HUES6 (cell line): ENCODE measurements around the gene PBX3.
A peak's percentile ranks its signal among the peaks of the same experiment; 100 is the strongest.

Experiments
- H3K27ac ChIP-seq: 2 replicates; pipeline ENCODE4 v1.7.0; 2013; ENCODE audit warnings: low read depth, mild to moderate bottlenecking, low read length, inconsistent platforms
- H3K27me3 ChIP-seq: 2 replicates; pipeline ENCODE4 v1.6.1; 2013; ENCODE audit warnings: low read length; ENCODE audit not compliant: control insufficient read depth, insufficient read depth
- H3K36me3 ChIP-seq: 2 replicates; pipeline ENCODE4 v1.6.1; 2013; ENCODE audit warnings: low read length; ENCODE audit not compliant: control insufficient read depth, insufficient read depth
- H3K4me1 ChIP-seq: 2 replicates; pipeline ENCODE4 v1.6.1; 2013; ENCODE audit warnings: low read length; ENCODE audit not compliant: control insufficient read depth, insufficient read depth
- H3K4me3 ChIP-seq: 2 replicates; pipeline ENCODE4 v1.5.1; 2013; ENCODE audit warnings: low read depth, low read length
- H3K9ac ChIP-seq: one replicate; pipeline ENCODE4 v1.6.1; 2013; ENCODE audit warnings: mild to moderate bottlenecking, low read length
- H3K9me3 ChIP-seq: 2 replicates; pipeline ENCODE4 v1.6.1; 2013; ENCODE audit warnings: low read depth, low read length; ENCODE audit not compliant: control insufficient read depth, insufficient read depth

Gene PBX3

GRCh38 chr9:125948887-125949596 is 201.9 kb downstream of the PBX3 start:
- Histone ChIP-seq H3K27ac (no peak overlapping the region), H3K9me3 (peaks cover 7% of the 10 kb centered on the region), H3K9ac (no peak overlapping the region), H3K4me1 (peaks cover 22% of the 10 kb centered on the region), H3K36me3 (peaks cover 12% of the 10 kb centered on the region), H3K27me3 (no peaks in the 10 kb centered on the region), H3K4me3 (no peak overlapping the region)

- H3K27ac ChIP-seq, result peak overlapping the region; percentile 79
- H3K9ac ChIP-seq, result no peak overlapping the region
- peaks cover 12% of the 10 kb centered on the region for H3K36me3 ChIP-seq
- H3K9me3 ChIP-seq, result peaks cover 7% of the 10 kb centered on the region
- H3K27me3 ChIP-seq, result no peaks in the 10 kb centered on the region
- H3K4me1 ChIP-seq, result peaks cover 22% of the 10 kb centered on the region
- no peak overlapping the region for H3K4me3 ChIP-seq
Measured at GRCh38 chr9:125949703-125950460, 202.7 kb downstream of the PBX3 start.

GRCh38 chr9:125950880-125951471 is 203.8 kb downstream of the PBX3 start:
- Histone ChIP-seq H3K4me1 (peaks cover 26% of the 10 kb centered on the region), H3K4me3 (0 out of 2 replicates have a peak overlapping the region, but pooled peaks have one; percentile 12), H3K9ac (peak overlapping the region; percentile 61), H3K9me3 (peaks cover 4% of the 10 kb centered on the region), H3K27me3 (no peaks in the 10 kb centered on the region), H3K27ac (peak overlapping the region; percentile 79), H3K36me3 (peaks cover 4% of the 10 kb centered on the region)

GRCh38 chr9:125953314-125954019 is 206.3 kb downstream of the PBX3 start:
- Histone ChIP-seq H3K27me3 (no peaks in the 10 kb centered on the region), H3K27ac (no peak overlapping the region), H3K9ac (no peak overlapping the region), H3K9me3 (no peaks in the 10 kb centered on the region), H3K4me3 (no peak overlapping the region), H3K36me3 (no peaks in the 10 kb centered on the region), H3K4me1 (peaks cover 36% of the 10 kb centered on the region)

GRCh38 chr9:125956102-125956501 is 208.9 kb downstream of the PBX3 start:
- peaks cover 8% of the 10 kb centered on the region; the same call in 1 of the 2 replicates for H3K36me3 ChIP-seq
- H3K27ac ChIP-seq, result no peak overlapping the region
- no peaks in the 10 kb centered on the region for H3K9me3 ChIP-seq
- H3K4me3 ChIP-seq, result no peak overlapping the region
- H3K4me1 ChIP-seq, result peaks cover 24% of the 10 kb centered on the region
- H3K27me3 ChIP-seq, result no peaks in the 10 kb centered on the region
- no peak overlapping the region for H3K9ac ChIP-seq

GRCh38 chr9:125959315-125959714 is 212.1 kb downstream of the PBX3 start:
- Histone ChIP-seq H3K4me1 (peaks cover 14% of the 10 kb centered on the region; the same call in 1 of the 2 replicates), H3K27me3 (no peaks in the 10 kb centered on the region), H3K27ac (no peak overlapping the region), H3K9ac (no peak overlapping the region), H3K4me3 (no peak overlapping the region), H3K36me3 (peaks cover 29% of the 10 kb centered on the region), H3K9me3 (no peaks in the 10 kb centered on the region)

- Histone ChIP-seq H3K27ac (no peak overlapping the region), H3K36me3 (peaks cover 35% of the 10 kb centered on the region), H3K4me3 (no peak overlapping the region), H3K9me3 (no peaks in the 10 kb centered on the region), H3K4me1 (peaks cover 12% of the 10 kb centered on the region; the same call in 1 of the 2 replicates), H3K9ac (no peak overlapping the region), H3K27me3 (no peaks in the 10 kb centered on the region)
Measured at GRCh38 chr9:125959951-125960619, 212.9 kb downstream of the PBX3 start.

- peaks cover 37% of the 10 kb centered on the region for H3K36me3 ChIP-seq
- no peak overlapping the region for H3K27ac ChIP-seq
- no peaks in the 10 kb centered on the region for H3K9me3 ChIP-seq
- no peak overlapping the region for H3K4me3 ChIP-seq
- no peak overlapping the region for H3K9ac ChIP-seq
- H3K4me1 ChIP-seq, result peaks cover 9% of the 10 kb centered on the region; the same call in 1 of the 2 replicates
- H3K27me3 ChIP-seq, result no peaks in the 10 kb centered on the region
Measured at GRCh38 chr9:125960626-125961025, 213.5 kb downstream of the PBX3 start.

GRCh38 chr9:125961072-125961471 is 213.9 kb downstream of the PBX3 start:
- no peak overlapping the region for H3K4me3 ChIP-seq
- no peaks in the 10 kb centered on the region for H3K9me3 ChIP-seq
- peaks cover 41% of the 10 kb centered on the region for H3K36me3 ChIP-seq
- H3K27me3 ChIP-seq, result no peaks in the 10 kb centered on the region
- H3K9ac ChIP-seq, result no peak overlapping the region
- peaks cover 9% of the 10 kb centered on the region; the same call in 1 of the 2 replicates for H3K4me1 ChIP-seq
- H3K27ac ChIP-seq, result no peak overlapping the region

GRCh38 chr9:125963932-125964331 is 216.8 kb downstream of the PBX3 start:
- H3K9ac ChIP-seq, result no peak overlapping the region
- H3K36me3 ChIP-seq, result peaks cover 48% of the 10 kb centered on the region
- no peaks in the 10 kb centered on the region for H3K27me3 ChIP-seq
- H3K4me1 ChIP-seq, result no peaks in the 10 kb centered on the region
- H3K27ac ChIP-seq, result no peak overlapping the region
- no peaks in the 10 kb centered on the region for H3K9me3 ChIP-seq
- no peak overlapping the region for H3K4me3 ChIP-seq
